ENCODE measurements around the gene CDX2. TPM values are rescaled to one million over a fixed set of nuclear protein-coding genes. Genes with fewer than 3 reads are reported as not detected.

The CDX2 gene
- total RNA-seq, 4 donors from 2014 or later, result not detected

- Histone ChIP-seq H3K4me1 (peaks cover 36% of the 10 kb centered on the region), H3K36me3 (no peaks in the 10 kb centered on the region), H3K27me3 (peaks cover 100% of the 10 kb centered on the region), H3K9me3 (no peaks in the 10 kb centered on the region), H3K4me3 (peak overlapping the region; percentile 20), H3K27ac (no peak overlapping the region)
- TF ChIP-seq EP300 (IDR thresholded peaks at IDR 0.05), result no peak
- TF ChIP-seq CTCF (IDR thresholded peaks at IDR 0.05), result no peak
- TF ChIP-seq POLR2A (IDR thresholded peaks at IDR 0.05), result no peak
- TF ChIP-seq POLR2AphosphoS5 (IDR thresholded peaks at IDR 0.05), result no peak
- WGBS, result 0% methylated on average over 8 of the region's 65 CpGs
- DNase-seq (ENCODE audit: low spot score in 2 of 2), result peak in 1 of 2 donors; percentile 67
These were observed 9.3 kb upstream of the CDX2 start for GRCh38 chr13:27978301-27978968.

- peaks cover 36% of the 10 kb centered on the region for H3K4me1 ChIP-seq
- 6% methylated on average over 43 of the region's 80 CpGs for WGBS
- peaks cover 100% of the 10 kb centered on the region for H3K27me3 ChIP-seq
- H3K36me3 ChIP-seq, result no peaks in the 10 kb centered on the region
- H3K9me3 ChIP-seq, result no peaks in the 10 kb centered on the region
- peak overlapping the region; percentile 20 for H3K4me3 ChIP-seq
- TF ChIP-seq POLR2A (IDR thresholded peaks at IDR 0.05) (no peak), POLR2AphosphoS5 (IDR thresholded peaks at IDR 0.05) (no peak), EP300 (IDR thresholded peaks at IDR 0.05) (no peak), CTCF (IDR thresholded peaks at IDR 0.05) (no peak)
- DNase-seq (ENCODE audit: low spot score in 2 of 2), result peak in 1 of 2 donors; percentile 41
- H3K27ac ChIP-seq, result no peak overlapping the region
These were observed 8.6 kb upstream of the CDX2 start for GRCh38 chr13:27977476-27978300.

- no peaks in the 10 kb centered on the region for H3K9me3 ChIP-seq
- H3K27me3 ChIP-seq, result peaks cover 100% of the 10 kb centered on the region
- peaks cover 36% of the 10 kb centered on the region for H3K4me1 ChIP-seq
- H3K27ac ChIP-seq, result no peak overlapping the region
- no peak overlapping the region for H3K4me3 ChIP-seq
- WGBS, result 29% methylated on average over 8 of the region's 12 CpGs
- no peaks in the 10 kb centered on the region for H3K36me3 ChIP-seq
- peak in 1 of 2 donors; percentile 32 for DNase-seq (ENCODE audit: low spot score in 2 of 2)
- TF ChIP-seq POLR2A (IDR thresholded peaks at IDR 0.05), result no peak
- no peak for TF ChIP-seq EP300 (IDR thresholded peaks at IDR 0.05)
- no peak for TF ChIP-seq CTCF (IDR thresholded peaks at IDR 0.05)
- TF ChIP-seq POLR2AphosphoS5 (IDR thresholded peaks at IDR 0.05), result no peak
These were observed 7.4 kb upstream of the CDX2 start for GRCh38 chr13:27976362-27977091.

- peak in 1 of 2 donors; percentile 61 for DNase-seq (ENCODE audit: low spot score in 2 of 2)
- no peak for TF ChIP-seq EP300 (IDR thresholded peaks at IDR 0.05)
- TF ChIP-seq POLR2AphosphoS5 (IDR thresholded peaks at IDR 0.05), result no peak
- TF ChIP-seq CTCF (IDR thresholded peaks at IDR 0.05), result no peak
- TF ChIP-seq POLR2A (IDR thresholded peaks at IDR 0.05), result no peak
- H3K9me3 ChIP-seq, result no peaks in the 10 kb centered on the region
- peaks cover 36% of the 10 kb centered on the region for H3K4me1 ChIP-seq
- 3% methylated on average over 22 of the region's 51 CpGs for WGBS
- no peaks in the 10 kb centered on the region for H3K36me3 ChIP-seq
- H3K4me3 ChIP-seq, result no peak overlapping the region
- H3K27ac ChIP-seq, result no peak overlapping the region
- H3K27me3 ChIP-seq, result peaks cover 100% of the 10 kb centered on the region
These were observed 6.6 kb upstream of the CDX2 start for GRCh38 chr13:27975564-27976361.

Measured in suprapubic skin (tissue), 4 donors.